Ascending aorta (tissue), 2 donors: ENCODE results near the gene HDAC3. TPM values are rescaled to one million over a fixed set of nuclear protein-coding genes. Genes with fewer than 3 reads are reported as not detected.

Experiments
- DNase-seq, 2 donors: peaks; one replicate each; pipeline ENCODE4 v3.0.0-alpha.2; 2019; ENCODE audit warnings: low spot score in 2 of 2
- H3K27ac ChIP-seq, 2 donors: fragments of 200-600 bp; sonication (generic); one replicate each; pipeline ENCODE4 v1.5.1; 2016 to 2017; ENCODE audit warnings: mild to moderate bottlenecking in 1 of 2
- H3K27me3 ChIP-seq: fragments of 200-600 bp; sonication (generic); one replicate; pipeline ENCODE4 v1.5.1; 2017
- H3K36me3 ChIP-seq, 2 donors: fragments of 200-600 bp; sonication (generic); one replicate each; pipeline ENCODE4 v1.5.1; 2016
- H3K4me1 ChIP-seq, 2 donors: fragments of 200-600 bp; sonication (generic); one replicate each; pipeline ENCODE4 v1.5.1; 2016 to 2017; ENCODE audit warnings: mild to moderate bottlenecking in 1 of 2
- H3K4me3 ChIP-seq, 2 donors: fragments of 200-600 bp; sonication (generic); one replicate each; pipeline ENCODE4 v1.5.1; 2016 to 2017; ENCODE audit warnings: mild to moderate bottlenecking in 1 of 2
- H3K9me3 ChIP-seq, 2 donors: fragments of 200-600 bp; sonication (generic); one replicate each; pipeline ENCODE4 v1.5.1; 2016
- CTCF ChIP-seq, 3 experiments: fragments of 200-600 bp in 2 of 3; fragments of 450-650 bp in 1 of 3; sonication (generic) in 2 of 3; IDR thresholded peaks; one replicate each; pipeline ENCODE4 v1.5.1; 2016 to 2019; ENCODE audit warnings: antibody characterized with exemption in 3 of 3, mild to moderate bottlenecking in 1 of 3, moderate library complexity in 1 of 3
- intact Hi-C: fragments of 100-400 bp; cut with DNase I; formaldehyde crosslinking; loops from one replicate; pipeline ENCODE4 v1.15.1; 2023
- total RNA-seq: library from RNA; depleted of rRNA; stranded (reverse); fragments of >200 nt; gene quantifications from one replicate; pipeline ENCODE4 v1.1.0, GENCODE V29; 2016

The HDAC3 gene
- total RNA-seq, 1 donor from 2014 or later: 43.4 TPM

GRCh38 chr5:141608557-141608956 lies 28.1 kb downstream of the HDAC3 start:
- peaks cover 11 to 28% of the 10 kb centered on the region in 2 donors for H3K4me1 ChIP-seq
- no peak for DNase-seq
- no peaks in the 10 kb centered on the region for H3K27me3 ChIP-seq
- intact Hi-C loops: no loop called here
- TF ChIP-seq CTCF (IDR thresholded peaks at IDR 0.05): no peak
- no peak overlapping the region for H3K27ac ChIP-seq
- H3K36me3 ChIP-seq: no peaks in the 10 kb centered on the region
- H3K9me3 ChIP-seq: no peaks in the 10 kb centered on the region
- no peak overlapping the region for H3K4me3 ChIP-seq

GRCh38 chr5:141608046-141608445 lies 28.6 kb downstream of the HDAC3 start:
- Histone ChIP-seq H3K36me3 (no peaks in the 10 kb centered on the region), H3K27me3 (no peaks in the 10 kb centered on the region), H3K4me1 (peaks cover 11 to 27% of the 10 kb centered on the region in 2 donors), H3K9me3 (no peaks in the 10 kb centered on the region), H3K27ac (peak overlapping the region in 1 of 2 donors; percentile 2), H3K4me3 (no peak overlapping the region)
- no peak for TF ChIP-seq CTCF (IDR thresholded peaks at IDR 0.05)
- intact Hi-C loops: no loop called here
- no peak for DNase-seq

- peak overlapping the region in 1 of 2 donors; percentile 38 for H3K4me3 ChIP-seq
- intact Hi-C loops: no loop called here
- DNase-seq: peak; percentile 25 to 78
- H3K36me3 ChIP-seq: no peaks in the 10 kb centered on the region
- no peak for TF ChIP-seq CTCF (IDR thresholded peaks at IDR 0.05)
- peak overlapping the region; percentile 78 to 85 for H3K27ac ChIP-seq
- H3K4me1 ChIP-seq: peaks cover 11 to 26% of the 10 kb centered on the region in 2 donors
- H3K9me3 ChIP-seq: no peaks in the 10 kb centered on the region
- H3K27me3 ChIP-seq: no peaks in the 10 kb centered on the region
Observed at GRCh38 chr5:141605523-141606277, 30.9 kb downstream of the HDAC3 start.

- peaks cover 18 to 31% of the 10 kb centered on the region in 2 donors for H3K4me1 ChIP-seq
- no peak for TF ChIP-seq CTCF (IDR thresholded peaks at IDR 0.05)
- peak; percentile 43 to 87 for DNase-seq
Observed at GRCh38 chr5:141603923-141604717, 32.5 kb downstream of the HDAC3 start.

GRCh38 chr5:141602606-141603005 lies 34.0 kb downstream of the HDAC3 start:
- peaks cover 18 to 40% of the 10 kb centered on the region in 2 donors for H3K4me1 ChIP-seq
- peak overlapping the region; percentile 14 to 22 for H3K27ac ChIP-seq
- TF ChIP-seq CTCF (IDR thresholded peaks at IDR 0.05): no peak
- no peaks in the 10 kb centered on the region for H3K36me3 ChIP-seq
- no peaks in the 10 kb centered on the region for H3K9me3 ChIP-seq
- intact Hi-C loops: no loop called here
- no peaks in the 10 kb centered on the region for H3K27me3 ChIP-seq
- DNase-seq: no peak
- H3K4me3 ChIP-seq: no peak overlapping the region

More at GRCh38 chr5:141603923-141604717, 32.5 kb downstream of the HDAC3 start:
- H3K4me3 ChIP-seq: no peak overlapping the region
- H3K36me3 ChIP-seq: no peaks in the 10 kb centered on the region
- intact Hi-C loops: no loop called here
- H3K27ac ChIP-seq: peak overlapping the region; percentile 78 to 85
- no peaks in the 10 kb centered on the region for H3K27me3 ChIP-seq
- H3K9me3 ChIP-seq: no peaks in the 10 kb centered on the region
